Measurements from ENCODE around the gene WASF2. TPM values are rescaled to one million over a fixed set of nuclear protein-coding genes. Genes with fewer than 3 reads are reported as not detected.
A peak's percentile ranks its signal among the peaks of the same experiment; 100 is the strongest.

WASF2 gene
- total and polyA plus RNA-seq, 2 of the 8 experiments (the other 6 are each of a cell fraction or from before 2014, with no cell fraction given) = 32.1 to 86.6 TPM

- Histone ChIP-seq H4K91ac (replicated peaks; ENCODE audit: insufficient read length, low read length) (peak overlapping the region; percentile 87), H3K36me3 (ENCODE audit: control insufficient read depth in 2 of 4, insufficient read depth in 4 of 4, low read length in 3 of 4) (no peaks in the 10 kb centered on the region), H3K23me2 (ENCODE audit: low read depth, low read length) (peaks cover 12% of the 10 kb centered on the region), H3K79me1 (ENCODE audit: low read depth, low read length) (no peaks in the 10 kb centered on the region), H3K23ac (ENCODE audit: insufficient read length) (no peak overlapping the region), H3K9me3 (ENCODE audit: insufficient read depth in 2 of 2, low read depth in 1 of 2, low read length in 1 of 2) (no peaks in the 10 kb centered on the region), H3K18ac (ENCODE audit: extremely low read depth, low read length) (peak overlapping the region; percentile 93; the same call in 1 of the 2 replicates), H2BK5ac (ENCODE audit: low read depth, low read length) (peak overlapping the region; percentile 96), H3K4me3 (ENCODE audit: extremely low read depth in 1 of 4, insufficient read depth in 2 of 4, low read depth in 3 of 4, low read length in 4 of 4) (no peak overlapping the region), H2AK5ac (ENCODE audit: low read depth, low read length) (0 out of 2 replicates have a peak overlapping the region, but pooled peaks have one; percentile 54), H2BK20ac (ENCODE audit: low read length) (peak overlapping the region; percentile 93), H4K8ac (ENCODE audit: extremely low read depth, insufficient read depth, low read length) (peak overlapping the region; percentile 81), H3K27me3 (replicated peaks in 1 of 4; ENCODE audit: control insufficient read depth in 3 of 4, extremely low read depth in 1 of 4, insufficient read depth in 3 of 4, low read length in 3 of 4) (no peaks in the 10 kb centered on the region), H3K56ac (replicated peaks; ENCODE audit: insufficient read length, low read depth, low read length) (no peak overlapping the region), H3K4me2 (ENCODE audit: insufficient read depth in 1 of 2, low read depth in 2 of 2, low read length in 2 of 2) (peak overlapping the region in 1 of 2 experiments; percentile 22; a peak in 1 of 4 replicates), H3K4ac (replicated peaks; ENCODE audit: insufficient read length, low read depth, low read length) (peak overlapping the region; percentile 58), H4K5ac (ENCODE audit: insufficient read length, low read depth, low read length) (peak overlapping the region; percentile 72), H2AFZ (ENCODE audit: low read length) (0 out of 2 replicates have a peak overlapping the region, but pooled peaks have one; percentile 23), H3K79me2 (ENCODE audit: control insufficient read depth in 1 of 2, insufficient read depth in 2 of 2, low read length in 2 of 2) (no peaks in the 10 kb centered on the region), H2BK120ac (replicated peaks; ENCODE audit: low read depth, low read length) (peak overlapping the region; percentile 69), H2BK15ac (ENCODE audit: low read length) (peak overlapping the region; percentile 99), H3K27ac (ENCODE audit: low read depth, low read length) (peak overlapping the region; percentile 6; the same call in 1 of the 2 replicates), H3K9ac (replicated peaks in 1 of 4; ENCODE audit: extremely low read depth in 1 of 4, low read depth in 3 of 4, low read length in 3 of 4) (no peak overlapping the region), H2BK12ac (ENCODE audit: low read depth, low read length) (peak overlapping the region; percentile 99; the same call in 1 of the 2 replicates), H3K4me1 (replicated peaks in 1 of 4; ENCODE audit: control insufficient read depth in 3 of 4, insufficient read depth in 4 of 4, low read length in 3 of 4) (peaks cover 9 to 58% (median 41%) of the 10 kb centered on the region in 4 experiments), H3K14ac (ENCODE audit: insufficient read length) (no peak overlapping the region), H4K20me1 (replicated peaks in 1 of 2; ENCODE audit: control insufficient read depth in 1 of 2, insufficient read depth in 2 of 2, low read length in 2 of 2) (peaks cover 0 to 2% of the 10 kb centered on the region in 2 experiments)
- CTCF ChIA-PET (ENCODE audit: partially characterized antibody) = interaction anchor here (0.5 to 8.6 kb wide), 37 partner anchors 10 to 237 kb away, joined by 3 to 110 read pairs (median 4); partner anchors contain the start of genes AHDC1 and WASF2
- FAIRE-seq = no peak
- WGBS, 2 experiments (ENCODE audit: extremely low coverage in 1 of 2, insufficient coverage in 1 of 2, insufficient read length in 1 of 2, insufficient replicate concordance in 2 of 2, low coverage in 1 of 2, low lambda C conversion rate in 2 of 2, missing lambda C conversion rate in 1 of 2) = 83% methylated on average over 29 of the region's 31 CpGs; no CpG with 5 or more reads in 1 of the 2 experiments
- DNase-seq (ENCODE audit: low read depth in 1 of 2, low spot score in 2 of 2) = peak in 1 of 2 experiments; percentile 68
- POLR2A ChIA-PET (ENCODE audit: partially characterized antibody) = interaction anchor here (0.6 to 2.1 kb wide), 11 partner anchors 14 to 143 kb away, joined by 3 to 6 read pairs (median 3); no protein-coding TSS in a partner anchor
- TF ChIP-seq TAF7 (optimal IDR thresholded peaks at IDR 0.05; ENCODE audit: borderline replicate concordance, low read depth, low read length) (no peak), ZNF274 (IDR thresholded peaks at IDR 0.05; ENCODE audit: borderline replicate concordance, extremely low read depth, low read length) (no peak), SP2 (IDR thresholded peaks at IDR 0.05; ENCODE audit: low read length) (no peak), NANOG (IDR thresholded peaks at IDR 0.05; ENCODE audit: insufficient read depth, low read depth, low read length, poor library complexity, severe bottlenecking) (no peak), TAF1 (IDR thresholded peaks at IDR 0.05; ENCODE audit: low read depth, low read length) (0 out of 2 replicates have a peak, but pooled peaks have one; percentile 13), SP4 (IDR thresholded peaks at IDR 0.05; ENCODE audit: low read length) (0 out of 2 replicates have a peak, but pooled peaks have one; percentile 15), MAX (IDR thresholded peaks at IDR 0.05) (peak; percentile 80), RAD21 (IDR thresholded peaks at IDR 0.05 in 1 of 2, conservative IDR thresholded peaks at IDR 0.05 in 1 of 2; ENCODE audit: low read depth in 2 of 2, low read length in 2 of 2) (peak; percentile 56 to 67)
Measured at GRCh38 chr1:27522432-27523336, 32.7 kb upstream of the WASF2 start.

Data from H1 (cell line).